Measurements from ENCODE around the gene ABL1. TPM values are rescaled to one million over a fixed set of nuclear protein-coding genes. Genes with fewer than 3 reads are reported as not detected.

Gene ABL1
- total RNA-seq, 6 experiments from 2014 or later = 56.0 to 63.5 (median 62.8) TPM

DNA sequence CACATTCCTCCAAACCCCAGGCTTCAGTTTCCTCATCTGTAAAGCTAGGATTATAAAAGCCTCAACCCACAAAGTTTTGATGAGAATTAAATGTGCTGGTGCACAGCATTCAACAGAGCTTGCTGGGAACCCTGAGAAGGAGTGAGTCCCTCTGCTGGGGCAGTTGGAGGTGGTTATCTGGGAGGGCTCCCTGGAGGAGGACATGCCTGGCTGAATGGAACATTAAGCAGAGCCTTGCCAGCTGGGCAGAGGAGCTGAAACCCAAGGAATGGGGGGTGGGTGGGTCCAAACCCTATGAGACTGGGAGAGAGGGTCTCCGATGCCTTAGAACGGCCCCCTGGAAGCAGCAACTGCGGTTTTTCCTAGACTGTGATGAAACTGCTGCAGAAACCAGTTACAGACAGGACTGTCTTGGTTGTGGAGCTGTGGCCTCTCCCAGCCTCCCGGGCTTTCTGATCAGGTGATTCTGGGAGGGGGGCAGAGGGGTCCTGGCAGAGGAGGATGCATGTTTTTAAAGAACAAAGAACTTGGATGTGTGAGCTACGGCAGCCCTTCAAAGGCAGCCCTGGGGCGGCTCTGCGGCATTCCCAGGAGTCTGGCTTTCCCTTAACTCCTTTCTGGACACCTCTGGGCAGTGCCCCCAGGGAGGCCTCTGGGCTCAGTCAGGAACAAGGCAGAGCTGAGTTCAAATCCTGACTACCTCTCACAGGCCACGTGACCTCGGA, 83.2 kb downstream of the ABL1 start:
- peaks cover 4% of the 10 kb centered on the region for H3K4me1 Mint-ChIP-seq (ENCODE audit: low read depth)
- TF ChIP-seq, protein P1, sequence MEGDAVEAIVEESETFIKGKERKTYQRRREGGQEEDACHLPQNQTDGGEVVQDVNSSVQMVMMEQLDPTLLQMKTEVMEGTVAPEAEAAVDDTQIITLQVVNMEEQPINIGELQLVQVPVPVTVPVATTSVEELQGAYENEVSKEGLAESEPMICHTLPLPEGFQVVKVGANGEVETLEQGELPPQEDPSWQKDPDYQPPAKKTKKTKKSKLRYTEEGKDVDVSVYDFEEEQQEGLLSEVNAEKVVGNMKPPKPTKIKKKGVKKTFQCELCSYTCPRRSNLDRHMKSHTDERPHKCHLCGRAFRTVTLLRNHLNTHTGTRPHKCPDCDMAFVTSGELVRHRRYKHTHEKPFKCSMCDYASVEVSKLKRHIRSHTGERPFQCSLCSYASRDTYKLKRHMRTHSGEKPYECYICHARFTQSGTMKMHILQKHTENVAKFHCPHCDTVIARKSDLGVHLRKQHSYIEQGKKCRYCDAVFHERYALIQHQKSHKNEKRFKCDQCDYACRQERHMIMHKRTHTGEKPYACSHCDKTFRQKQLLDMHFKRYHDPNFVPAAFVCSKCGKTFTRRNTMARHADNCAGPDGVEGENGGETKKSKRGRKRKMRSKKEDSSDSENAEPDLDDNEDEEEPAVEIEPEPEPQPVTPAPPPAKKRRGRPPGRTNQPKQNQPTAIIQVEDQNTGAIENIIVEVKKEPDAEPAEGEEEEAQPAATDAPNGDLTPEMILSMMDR (IDR thresholded peaks at IDR 0.05) = no peak
- H3K27me3 Mint-ChIP-seq (ENCODE audit: insufficient read depth) = peaks cover 29% of the 10 kb centered on the region
- no peak for DNase-seq
- no peak overlapping the region for H3K27ac Mint-ChIP-seq
- no peaks in the 10 kb centered on the region for H3K9me3 Mint-ChIP-seq
- H3K36me3 Mint-ChIP-seq (ENCODE audit: low read depth) = no peaks in the 10 kb centered on the region
- H3K4me3 Mint-ChIP-seq = no peak overlapping the region

DNA sequence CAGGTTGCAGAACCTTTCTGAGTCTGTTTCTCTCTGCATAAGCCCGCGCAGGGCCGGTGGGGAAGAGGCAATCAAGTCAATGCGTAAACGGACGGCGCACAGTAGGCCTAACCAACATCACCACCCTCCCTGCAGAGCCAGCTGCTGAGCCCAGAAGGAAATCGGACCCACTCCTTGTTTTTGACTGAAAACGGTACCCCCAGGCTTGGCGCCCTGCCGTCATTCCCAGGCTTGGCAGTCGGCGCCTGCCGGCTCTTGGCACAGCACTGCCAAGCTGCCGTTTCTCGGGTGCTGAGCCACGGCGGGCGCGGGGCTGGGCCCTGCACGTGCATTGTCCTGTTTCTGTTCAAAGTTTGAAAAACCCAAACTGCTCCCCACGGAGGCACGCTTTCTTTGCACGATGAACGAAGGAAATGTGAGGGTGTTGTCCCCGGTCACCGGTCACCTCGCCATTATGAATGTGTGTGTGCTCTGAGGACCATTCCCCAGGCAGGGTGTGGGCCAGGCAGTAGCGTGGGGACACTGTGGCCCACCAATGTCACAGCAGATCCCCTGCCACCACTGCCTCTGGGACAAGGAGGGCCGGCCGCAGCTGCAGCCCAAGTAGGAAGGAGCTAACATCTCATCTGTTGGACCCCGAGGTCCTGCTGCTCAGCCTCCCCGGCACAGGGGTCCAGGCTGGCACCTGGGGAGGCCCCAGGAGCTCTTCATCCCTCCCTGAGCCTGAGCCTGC, 83.9 kb downstream of the ABL1 start:
- TF ChIP-seq, protein P1 (IDR thresholded peaks at IDR 0.05) = no peak
- Mint-ChIP-seq H3K4me1 (ENCODE audit: low read depth) (no peaks in the 10 kb centered on the region), H3K9me3 (no peaks in the 10 kb centered on the region), H3K27ac (no peak overlapping the region), H3K4me3 (no peak overlapping the region), H3K36me3 (ENCODE audit: low read depth) (no peaks in the 10 kb centered on the region), H3K27me3 (ENCODE audit: insufficient read depth) (peaks cover 29% of the 10 kb centered on the region)
- no peak for DNase-seq

DNA sequence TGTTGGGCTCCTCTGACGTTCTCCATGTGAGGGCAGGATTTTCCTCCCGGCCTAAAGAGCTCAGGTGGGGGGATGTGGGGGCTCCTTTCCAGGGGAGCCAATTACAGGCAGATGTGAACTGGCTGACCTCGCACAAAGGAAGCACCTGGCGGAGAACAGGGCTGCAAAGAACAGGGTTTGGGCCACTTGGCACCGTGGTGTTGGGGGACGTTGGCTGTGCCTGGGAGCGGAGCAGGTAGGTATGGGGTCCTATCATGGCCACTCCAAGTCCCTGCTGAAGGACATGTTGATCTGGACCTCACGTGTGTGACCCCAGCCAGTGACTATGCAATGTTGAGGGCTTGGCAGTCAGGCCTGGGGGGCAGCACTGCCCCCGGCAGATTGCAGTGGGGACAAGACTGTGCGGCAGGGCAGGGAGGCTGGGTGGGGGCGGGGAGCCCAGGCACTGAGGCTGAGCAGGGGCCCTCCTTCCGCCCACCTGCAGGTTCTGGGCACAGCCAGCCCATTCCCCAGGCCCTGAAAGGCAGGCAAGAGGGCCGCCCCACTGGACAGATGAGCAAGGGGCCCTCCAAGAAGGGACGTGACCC, 84.6 kb downstream of the ABL1 start:
- Mint-ChIP-seq H3K27ac (no peak overlapping the region), H3K36me3 (ENCODE audit: low read depth) (no peaks in the 10 kb centered on the region), H3K4me1 (ENCODE audit: low read depth) (no peaks in the 10 kb centered on the region), H3K27me3 (ENCODE audit: insufficient read depth) (peaks cover 29% of the 10 kb centered on the region), H3K9me3 (no peaks in the 10 kb centered on the region), H3K4me3 (no peak overlapping the region)
- TF ChIP-seq, protein P1 (IDR thresholded peaks at IDR 0.05) = no peak
- no peak for DNase-seq

DNA sequence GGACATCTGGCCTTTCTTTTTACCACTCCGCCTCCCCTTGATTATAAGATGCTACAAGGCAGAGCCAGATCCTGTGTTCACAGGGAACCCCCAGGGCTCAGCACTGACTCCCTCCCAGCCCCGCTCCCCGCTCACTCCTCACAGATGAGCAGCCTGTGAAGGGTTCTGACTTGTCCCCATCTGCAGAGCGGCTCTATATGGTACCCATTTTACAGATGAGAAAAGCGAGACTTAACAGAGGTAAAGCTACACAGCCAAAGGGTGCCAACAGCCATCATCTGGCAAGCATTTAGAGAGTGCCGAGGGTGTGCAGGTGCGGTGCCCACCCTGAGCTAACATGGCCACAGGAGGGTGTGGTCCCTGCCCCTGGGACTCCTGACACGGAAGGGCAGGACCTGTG, 85.2 kb downstream of the ABL1 start:
- peaks cover 29% of the 10 kb centered on the region for H3K27me3 Mint-ChIP-seq (ENCODE audit: insufficient read depth)
- H3K4me1 Mint-ChIP-seq (ENCODE audit: low read depth) = no peaks in the 10 kb centered on the region
- TF ChIP-seq, protein P1 (IDR thresholded peaks at IDR 0.05) = no peak
- no peak for DNase-seq
- no peak overlapping the region for H3K4me3 Mint-ChIP-seq
- no peak overlapping the region for H3K27ac Mint-ChIP-seq
- no peaks in the 10 kb centered on the region for H3K9me3 Mint-ChIP-seq
- no peaks in the 10 kb centered on the region for H3K36me3 Mint-ChIP-seq (ENCODE audit: low read depth)

DNA sequence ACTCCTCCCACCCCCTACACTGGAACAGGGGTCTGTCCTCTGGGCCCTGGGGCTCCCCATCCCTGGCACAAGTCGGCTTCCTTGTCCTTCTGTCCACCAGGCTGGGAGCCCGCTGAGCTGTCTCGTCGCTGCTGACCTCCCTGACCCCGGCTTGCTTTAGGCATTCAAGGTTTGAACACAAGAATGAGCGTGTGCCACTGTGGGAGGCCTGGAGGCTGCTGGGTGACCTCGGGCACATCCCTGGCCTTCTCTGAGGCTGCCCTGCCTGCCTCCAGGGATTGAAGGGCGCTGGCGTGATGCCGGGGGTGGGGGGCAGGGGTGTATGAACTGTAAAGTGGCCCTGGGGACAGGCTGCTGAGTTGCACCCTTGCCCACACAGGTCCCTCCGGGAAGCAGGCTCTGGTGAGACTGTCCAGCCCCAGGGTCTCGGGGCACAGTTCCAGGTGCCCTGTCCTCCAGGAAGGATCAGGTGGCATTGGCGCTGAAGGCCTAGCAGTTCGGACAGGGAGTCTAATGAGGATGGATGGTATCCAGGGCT, 85.8 kb downstream of the ABL1 start:
- no peak for DNase-seq
- H3K27me3 Mint-ChIP-seq (ENCODE audit: insufficient read depth) = peaks cover 29% of the 10 kb centered on the region
- H3K4me1 Mint-ChIP-seq (ENCODE audit: low read depth) = no peaks in the 10 kb centered on the region; the same call in 1 of the 2 replicates
- H3K27ac Mint-ChIP-seq = no peak overlapping the region
- no peak overlapping the region for H3K4me3 Mint-ChIP-seq
- H3K9me3 Mint-ChIP-seq = no peaks in the 10 kb centered on the region
- TF ChIP-seq, protein P1 (IDR thresholded peaks at IDR 0.05) = no peak
- no peaks in the 10 kb centered on the region for H3K36me3 Mint-ChIP-seq (ENCODE audit: low read depth)
